HuH-7 (cell line): Measurements from ENCODE around the gene DHDDS.

Experiments
- DNase-seq: peaks from one replicate; pipeline ENCODE4 v3.0.0; 2011; ENCODE audit warnings: low spot score

The DHDDS gene

DNA sequence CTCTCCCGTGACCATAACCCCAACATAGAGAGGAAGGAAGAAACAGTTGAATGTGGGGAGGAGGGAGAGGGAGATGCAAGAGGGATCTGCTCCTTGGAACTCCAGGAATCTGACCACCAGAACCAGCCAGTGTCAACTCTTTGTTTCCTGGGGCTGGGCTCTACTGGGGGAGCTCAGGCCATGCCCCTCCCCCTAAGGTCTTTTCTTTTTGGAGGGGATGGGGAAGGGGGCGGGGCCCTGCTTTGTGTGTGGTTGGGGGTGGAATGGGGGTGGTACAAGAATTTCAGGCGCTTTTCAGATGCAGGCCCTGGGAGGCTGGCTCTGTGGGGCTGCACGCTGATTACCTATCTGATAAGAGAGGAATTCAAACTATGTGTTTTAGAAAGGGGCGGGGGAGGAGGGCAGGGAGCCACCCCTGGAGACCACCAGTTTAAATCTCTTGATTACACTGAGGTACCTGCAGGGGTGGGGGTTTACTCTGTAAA lies 13.2 kb upstream of the DHDDS start:
- DNase-seq: no peak

DNA sequence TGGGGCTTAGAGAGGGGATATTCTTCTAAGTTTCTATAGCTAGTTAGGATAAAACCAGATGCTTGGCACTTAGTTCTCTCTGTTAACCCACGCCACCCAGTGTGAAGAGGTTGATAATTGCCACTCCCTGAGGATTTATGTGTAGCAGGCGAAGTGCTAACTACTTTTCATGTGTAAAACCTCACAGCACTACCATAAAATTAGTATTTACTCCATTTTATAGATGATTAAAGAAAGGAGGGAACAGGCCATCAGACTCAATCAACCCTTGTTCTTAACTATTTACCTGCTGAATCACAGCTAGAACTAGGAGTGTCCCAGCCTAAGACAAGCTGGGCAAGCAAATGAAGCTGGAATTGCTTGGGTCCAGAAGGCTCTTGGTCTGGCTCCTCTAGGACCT lies 12.6 kb upstream of the DHDDS start:
- no peak for DNase-seq

DNA sequence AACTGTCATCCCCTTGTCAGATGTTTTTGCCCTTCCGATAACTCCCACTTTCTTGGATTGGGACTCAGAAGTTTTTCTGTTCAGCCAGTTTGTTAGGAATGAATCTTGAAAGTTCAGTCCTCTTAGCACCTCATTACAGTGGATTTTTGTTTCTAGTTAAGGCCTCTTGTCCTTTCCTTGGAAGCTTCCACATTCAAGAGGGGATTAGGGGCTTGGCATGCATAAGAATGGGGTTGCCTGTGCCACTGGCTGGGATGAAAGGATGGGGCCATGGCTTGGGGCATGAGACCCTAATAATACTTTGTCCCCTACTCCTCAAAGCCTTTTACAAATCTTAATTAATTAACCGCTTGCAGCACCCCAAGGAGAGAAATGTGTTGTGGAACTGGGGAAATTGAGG lies 2.4 kb upstream of the DHDDS start:
- no peak for DNase-seq

DNA sequence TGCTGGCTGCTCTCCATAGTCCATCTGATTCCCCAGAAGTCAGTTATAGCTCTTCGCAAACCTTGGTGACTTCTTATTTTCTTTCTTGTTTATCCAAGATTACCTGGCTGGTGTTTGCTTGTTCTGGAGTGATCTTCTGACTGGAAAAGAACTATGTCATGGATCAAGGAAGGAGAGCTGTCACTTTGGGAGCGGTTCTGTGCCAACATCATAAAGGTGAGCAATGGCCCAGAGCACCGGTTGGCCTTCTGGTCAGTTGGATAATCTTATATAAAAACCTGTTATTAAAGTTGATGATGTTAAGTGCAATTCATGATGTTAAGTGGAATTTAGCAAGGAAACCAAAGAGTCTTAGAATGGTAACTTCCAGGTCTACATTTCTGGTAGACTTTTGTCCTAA lies 672 bp downstream of the DHDDS start:
- DNase-seq: no peak

DNA sequence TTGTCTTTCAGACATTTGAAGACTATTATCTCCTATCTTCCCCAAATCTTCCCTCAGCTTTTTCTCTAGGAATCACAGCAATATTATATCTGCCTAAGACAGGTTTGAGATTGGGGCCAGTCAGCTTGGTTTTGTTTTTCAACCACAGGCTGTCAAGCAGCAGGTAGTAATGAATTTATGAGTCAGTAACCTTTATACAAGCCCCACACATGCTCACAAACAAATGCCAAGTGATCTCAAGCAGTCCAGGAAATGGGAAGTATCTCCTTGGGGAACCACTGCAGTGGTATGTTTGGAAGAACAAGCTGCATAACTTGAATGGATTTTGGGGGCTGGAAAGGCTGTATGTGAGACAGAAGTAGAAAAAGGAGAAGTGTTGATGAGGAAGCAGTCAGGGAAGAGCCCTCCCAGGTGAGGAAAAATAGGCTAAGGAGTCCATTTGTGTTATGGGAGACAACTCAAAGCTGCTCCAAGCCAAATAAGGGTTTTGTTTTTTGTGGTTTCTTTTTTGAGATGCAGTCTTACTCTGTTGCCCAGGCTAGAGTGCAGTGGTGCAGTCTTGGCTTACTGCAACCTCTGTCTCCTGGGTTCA lies 2.1 kb downstream of the DHDDS start:
- DNase-seq: no peak

DNA sequence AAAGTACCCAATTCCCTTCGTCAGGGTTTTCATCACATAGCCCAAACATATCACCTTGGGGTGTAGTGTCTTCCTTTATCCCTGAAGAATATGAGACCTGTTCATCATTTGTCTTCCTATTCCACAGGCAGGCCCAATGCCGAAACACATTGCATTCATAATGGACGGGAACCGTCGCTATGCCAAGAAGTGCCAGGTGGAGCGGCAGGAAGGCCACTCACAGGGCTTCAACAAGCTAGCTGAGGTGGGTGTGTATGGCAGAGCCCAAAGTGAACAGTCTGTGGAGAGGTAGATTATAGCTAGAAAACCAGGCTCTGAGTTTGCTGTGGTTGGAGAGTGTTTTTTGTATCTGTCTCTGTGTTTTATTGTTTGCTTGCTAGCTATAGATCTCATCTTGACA lies 5.9 kb downstream of the DHDDS start:
- no peak for DNase-seq

DNA sequence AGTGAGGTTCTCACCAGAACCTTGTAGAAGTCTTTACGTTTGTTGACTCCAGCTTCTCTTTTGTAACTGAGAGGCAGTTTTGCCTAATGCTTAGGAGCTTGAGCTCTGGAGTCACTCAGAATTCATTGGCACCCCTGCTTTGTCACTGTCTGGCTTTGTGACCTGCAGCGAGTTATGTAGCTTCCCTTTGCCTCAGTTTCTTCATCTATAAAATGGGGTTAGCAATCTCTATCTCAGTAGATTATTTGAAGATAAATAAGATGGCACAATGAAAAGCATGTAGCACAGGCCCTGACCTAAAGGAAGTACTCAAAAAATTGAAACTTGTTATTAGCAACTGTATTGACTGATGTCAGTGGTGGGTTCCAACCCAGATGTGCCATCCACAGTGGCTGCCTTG lies 8.1 kb downstream of the DHDDS start:
- no peak for DNase-seq

DNA sequence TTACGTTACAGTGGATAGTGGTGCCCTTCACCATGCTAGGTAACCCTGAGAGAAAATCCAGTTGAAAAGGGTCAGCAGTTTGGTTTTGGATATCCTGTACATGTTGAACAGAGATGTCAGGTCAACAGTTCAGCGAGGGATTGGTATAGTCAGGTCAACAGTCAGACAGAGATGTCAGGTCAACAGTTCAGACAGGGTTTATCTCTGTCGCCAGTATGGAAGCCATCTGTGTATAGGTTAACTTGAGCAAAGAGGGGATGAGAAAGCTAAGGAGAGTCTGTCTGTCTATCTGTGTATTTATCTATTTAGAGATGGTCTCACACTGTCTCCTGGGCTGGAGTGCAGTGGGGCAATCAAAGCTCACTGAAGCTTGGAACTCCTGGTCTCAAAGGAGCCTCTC lies 17.7 kb downstream of the DHDDS start:
- DNase-seq: no peak

DNA sequence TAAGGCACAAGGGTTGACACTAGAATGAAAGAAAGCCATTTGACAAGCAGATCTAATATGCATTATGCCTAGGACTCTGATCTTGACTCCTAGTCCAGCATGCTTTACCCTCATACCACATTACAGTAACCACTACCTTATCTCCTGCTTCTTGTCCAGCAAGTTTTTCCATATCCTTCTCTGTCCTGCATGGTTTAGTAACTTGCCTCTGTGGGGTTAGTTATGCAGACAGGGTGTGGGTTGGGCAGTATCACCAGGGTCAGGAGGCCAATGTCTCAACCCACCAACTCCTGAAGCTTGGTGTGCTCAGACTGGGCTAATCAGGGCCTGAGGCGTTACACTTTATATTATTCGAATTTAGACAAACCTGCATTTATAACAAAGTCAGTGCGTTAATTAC lies 18.8 kb downstream of the DHDDS start:
- no peak for DNase-seq

DNA sequence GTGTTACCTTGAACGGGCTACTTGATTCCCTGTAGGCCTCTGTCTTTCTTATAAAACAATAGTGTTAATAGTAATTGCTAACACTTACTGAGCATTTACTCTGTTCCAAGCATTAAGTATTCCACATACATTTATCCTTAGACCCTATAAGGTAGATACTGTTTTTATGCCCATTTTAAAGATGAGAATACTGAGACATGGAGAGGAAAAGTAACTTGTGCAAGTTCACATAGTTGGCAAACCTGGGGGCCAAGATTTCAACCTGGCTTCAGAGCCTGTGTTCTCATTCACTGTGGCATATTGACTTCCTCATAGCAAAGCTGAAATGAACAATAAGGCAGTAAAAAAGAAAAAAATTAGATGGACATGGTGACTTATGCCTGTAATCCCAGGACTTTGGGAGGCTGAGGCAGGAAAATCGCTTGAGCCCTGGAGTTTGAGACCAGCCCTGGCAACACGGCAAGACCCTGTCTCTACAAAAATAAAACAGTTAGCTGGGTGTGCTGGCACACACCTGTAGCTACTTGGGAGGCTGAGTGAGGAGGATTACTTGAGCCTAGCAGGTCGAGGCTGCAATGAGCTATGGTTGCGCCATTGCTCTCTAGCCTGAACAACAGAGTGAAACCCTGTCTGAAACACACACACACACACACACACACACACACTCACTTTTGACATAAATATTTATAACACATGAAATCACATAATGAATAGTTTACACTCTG lies 20.5 kb downstream of the DHDDS start:
- DNase-seq: no peak

DNA sequence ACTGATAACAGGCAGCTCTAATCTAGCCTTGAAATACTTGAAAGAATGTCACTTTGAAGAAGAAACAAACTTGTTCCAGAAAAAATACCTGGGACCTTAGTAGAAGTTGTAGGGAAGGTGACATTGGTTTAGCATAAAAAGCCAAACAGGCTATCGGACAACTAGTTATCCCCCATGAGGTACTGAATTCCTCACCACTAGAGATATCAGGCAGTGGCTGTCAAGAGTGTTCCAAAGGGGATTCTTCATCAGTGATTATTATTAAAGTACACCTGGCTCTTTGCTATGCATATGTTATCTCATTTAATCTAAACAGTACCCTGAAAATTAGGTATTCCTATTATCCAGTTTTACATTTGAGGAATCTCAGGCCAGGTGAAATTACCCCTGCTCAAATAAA lies 27.0 kb downstream of the DHDDS start:
- no peak for DNase-seq

DNA sequence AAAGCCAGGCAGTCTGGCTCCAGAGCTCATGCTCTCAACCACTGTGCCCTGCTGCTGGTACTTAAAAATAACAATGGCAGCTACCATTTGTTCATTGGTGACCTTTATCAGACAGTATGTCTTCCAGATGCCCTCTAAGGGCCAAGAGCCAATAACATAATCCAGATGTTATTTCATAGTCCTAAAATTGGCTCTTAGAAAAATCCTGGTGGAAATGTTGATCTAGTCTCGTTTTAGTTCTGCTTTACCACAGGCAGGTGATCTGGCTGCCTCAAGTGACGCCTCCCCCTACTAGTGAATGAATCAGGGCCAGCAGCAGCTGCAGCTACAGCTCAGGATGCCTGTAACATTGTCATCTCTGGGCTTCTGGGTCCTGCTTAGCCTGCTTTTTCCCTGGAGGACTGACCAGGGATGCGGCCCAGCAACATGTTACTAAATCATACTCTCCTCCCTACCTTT lies 27.5 kb downstream of the DHDDS start:
- no peak for DNase-seq

DNA sequence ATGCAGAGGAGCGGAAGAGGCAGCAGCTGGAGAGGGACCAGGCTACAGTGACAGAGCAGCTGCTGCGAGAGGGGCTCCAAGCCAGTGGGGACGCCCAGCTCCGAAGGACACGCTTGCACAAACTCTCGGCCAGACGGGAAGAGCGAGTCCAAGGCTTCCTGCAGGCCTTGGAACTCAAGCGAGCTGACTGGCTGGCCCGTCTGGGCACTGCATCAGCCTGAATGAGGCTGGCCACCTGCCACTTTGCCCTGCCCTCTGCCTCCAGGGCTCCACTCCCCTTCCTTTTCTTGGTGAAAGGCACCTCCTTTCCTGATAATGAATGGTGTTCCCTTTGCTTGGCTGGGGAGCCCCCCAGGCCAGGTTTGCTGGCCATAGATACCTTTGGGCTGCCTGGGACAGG lies 36.8 kb downstream of the DHDDS start:
- DNase-seq: no peak

DNA sequence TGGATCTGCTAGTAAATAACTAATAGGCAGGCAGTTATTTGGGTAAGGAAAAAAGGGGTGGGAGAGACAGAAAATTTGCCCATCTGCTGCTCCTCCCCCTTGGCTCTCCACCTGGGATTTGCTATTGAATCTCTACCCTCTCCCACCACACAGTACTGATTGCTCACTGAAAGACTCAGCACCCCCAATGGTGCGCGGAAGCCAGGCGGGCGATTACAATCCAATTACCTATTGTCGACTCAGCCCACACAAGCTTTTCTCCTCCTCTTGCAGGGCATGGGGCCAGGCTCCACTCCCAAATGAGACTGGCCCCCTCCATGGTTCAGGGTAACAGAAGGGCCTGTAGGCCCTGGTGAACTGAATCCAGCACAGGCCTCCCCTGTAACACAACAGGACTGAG lies 37.4 kb downstream of the DHDDS start:
- DNase-seq: no peak

DNA sequence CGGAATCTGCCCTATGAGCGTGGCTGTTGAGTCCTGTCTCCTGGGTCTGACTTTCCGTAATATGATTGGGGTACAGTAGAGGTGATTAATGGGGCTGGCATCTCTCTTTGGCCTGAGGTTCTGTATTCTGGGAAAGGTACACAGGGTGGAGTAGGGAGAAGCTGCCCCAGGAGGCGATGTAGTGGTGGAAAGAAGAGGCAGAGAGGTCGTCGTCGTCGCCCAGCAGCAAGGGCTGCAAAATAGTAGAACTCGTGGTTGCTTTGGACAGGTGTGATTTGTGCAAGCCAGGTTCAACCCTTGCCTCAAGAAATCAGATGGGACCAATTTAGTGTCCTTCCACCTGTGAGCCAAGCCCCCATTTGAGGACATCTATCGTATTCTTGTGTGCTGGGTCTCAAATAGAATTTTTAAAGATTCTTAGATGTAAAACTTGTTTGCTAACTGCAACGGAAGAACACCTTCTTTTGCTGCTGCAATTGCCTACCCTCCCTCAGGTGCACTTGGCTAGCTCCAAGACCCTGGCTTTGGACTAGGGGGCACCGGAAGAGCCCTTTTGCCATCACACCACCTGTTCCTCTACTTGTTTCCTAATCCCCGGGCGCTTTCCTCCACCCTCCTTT lies 38.9 kb downstream of the DHDDS start:
- no peak for DNase-seq

DNA sequence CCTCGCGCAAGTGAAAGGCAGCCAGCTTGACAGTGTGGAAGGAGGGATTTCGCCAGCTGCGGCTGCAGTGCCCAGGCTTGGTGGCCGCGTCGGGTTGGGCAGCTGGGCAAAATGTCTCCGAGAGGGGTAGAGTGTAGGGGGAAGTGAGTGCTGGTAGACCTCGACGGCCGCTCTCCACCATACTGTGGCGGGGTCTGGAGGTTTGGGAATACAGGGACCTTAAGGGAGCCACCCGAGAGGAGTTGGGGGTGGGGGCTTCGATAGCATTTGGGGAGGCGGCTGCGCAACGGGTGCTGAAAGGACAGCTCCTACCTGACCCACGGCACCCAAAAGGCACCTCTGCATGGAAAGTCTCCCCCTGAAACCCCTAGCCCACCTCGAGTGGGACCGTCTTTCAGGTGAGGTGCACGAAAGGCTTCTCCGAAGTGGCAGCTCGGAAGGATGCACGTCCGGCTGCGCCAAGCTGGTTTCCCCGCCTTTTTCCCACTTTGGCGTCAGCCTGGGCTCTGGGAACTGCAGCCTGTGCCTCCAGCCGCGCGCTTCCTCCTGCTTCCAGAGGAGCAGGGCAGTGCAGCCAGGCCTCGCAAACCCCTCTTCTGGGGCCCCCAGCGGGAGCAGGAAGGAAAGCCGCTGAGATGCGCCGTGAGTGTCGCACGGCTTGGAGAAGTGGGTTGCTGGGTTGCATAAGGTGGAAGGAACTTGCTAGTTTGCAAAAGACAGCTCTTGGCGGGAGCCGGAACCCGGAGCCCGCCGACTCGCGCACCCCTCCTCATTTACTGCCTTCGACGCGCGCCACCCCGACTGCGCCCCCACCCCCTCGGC lies 39.6 kb downstream of the DHDDS start:
- peak; percentile 44 for DNase-seq

DNA sequence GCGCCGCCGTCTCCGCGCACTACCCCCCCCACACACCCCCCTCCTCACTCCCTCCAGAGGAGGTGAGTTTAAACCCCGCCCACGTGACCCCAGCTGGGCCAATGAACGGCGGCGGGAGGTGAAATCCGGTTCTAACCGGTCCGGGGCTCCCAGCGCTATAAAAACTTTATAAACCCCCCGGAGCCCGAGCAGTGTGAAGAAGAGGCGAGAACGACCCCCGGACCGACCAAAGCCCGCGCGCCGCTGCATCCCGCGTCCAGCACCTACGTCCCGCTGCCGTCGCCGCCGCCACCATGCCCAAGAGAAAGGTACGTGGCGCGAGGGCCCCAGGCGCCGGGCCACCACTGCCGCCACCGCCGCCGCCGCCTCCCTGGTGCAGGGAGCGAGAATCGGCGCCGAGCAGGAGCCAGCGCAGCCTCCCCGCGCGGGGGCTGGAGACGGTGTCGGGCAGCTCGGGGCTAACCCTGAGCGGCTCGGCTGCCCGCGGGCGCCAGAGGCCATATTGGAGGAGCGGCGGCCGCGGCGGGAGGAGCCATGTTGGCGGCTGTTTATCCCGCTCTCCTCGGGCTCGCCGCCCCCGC lies 40.3 kb downstream of the DHDDS start, which contains the start of gene HMGN2:
TSS of gene HMGN2 (plus strand) at position 121 of the 581 bp plus-strand sequence. CDS start at position 294, 173 bp downstream.
- DNase-seq: peak; percentile 93

DNA sequence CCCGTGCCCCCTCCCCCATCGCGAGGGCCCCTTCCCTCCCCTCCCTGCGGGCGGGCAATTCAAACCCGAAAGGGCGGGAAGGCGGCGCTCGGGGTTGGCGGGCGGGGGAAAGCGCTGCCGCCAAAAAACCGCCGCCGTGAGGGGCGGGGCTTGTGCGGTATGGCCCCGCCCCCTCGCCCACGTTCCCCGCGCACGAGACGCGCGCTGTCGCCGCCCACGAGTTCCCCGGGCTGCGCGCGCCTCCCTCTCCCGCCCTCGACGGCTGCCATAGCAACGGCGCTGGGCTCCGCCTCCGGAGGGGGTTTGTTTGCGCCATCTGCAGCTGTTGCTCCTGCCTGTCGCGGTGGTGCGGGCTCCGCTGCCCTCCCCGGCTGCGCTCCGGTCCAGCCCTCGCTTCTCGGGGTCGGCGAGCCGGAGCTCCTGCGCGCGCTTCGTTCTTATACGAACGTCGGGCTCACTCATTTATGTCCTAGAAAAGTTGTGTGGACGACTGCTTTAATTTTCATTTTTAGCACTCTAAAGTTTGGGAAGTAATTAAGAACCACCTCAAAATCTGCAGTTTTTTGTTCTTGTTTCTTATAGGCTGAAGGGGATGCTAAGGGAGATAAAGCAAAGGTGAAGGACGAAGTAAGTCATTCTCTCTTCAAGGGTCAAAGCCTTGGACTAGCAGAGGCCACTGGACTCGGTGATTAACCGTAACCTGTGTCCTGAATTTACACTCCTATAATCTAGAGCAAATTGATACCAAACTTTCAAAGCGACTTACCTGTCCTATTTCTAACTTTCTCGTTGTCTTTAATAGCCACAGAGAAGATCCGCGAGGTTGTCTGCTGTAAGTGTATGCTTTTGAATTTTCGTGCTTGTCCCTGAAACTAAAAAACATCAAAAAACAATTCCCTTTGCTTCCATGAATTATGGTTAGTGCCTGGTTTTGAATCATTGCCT lies 41.1 kb downstream of the DHDDS start:
- peak; percentile 90 for DNase-seq

DNA sequence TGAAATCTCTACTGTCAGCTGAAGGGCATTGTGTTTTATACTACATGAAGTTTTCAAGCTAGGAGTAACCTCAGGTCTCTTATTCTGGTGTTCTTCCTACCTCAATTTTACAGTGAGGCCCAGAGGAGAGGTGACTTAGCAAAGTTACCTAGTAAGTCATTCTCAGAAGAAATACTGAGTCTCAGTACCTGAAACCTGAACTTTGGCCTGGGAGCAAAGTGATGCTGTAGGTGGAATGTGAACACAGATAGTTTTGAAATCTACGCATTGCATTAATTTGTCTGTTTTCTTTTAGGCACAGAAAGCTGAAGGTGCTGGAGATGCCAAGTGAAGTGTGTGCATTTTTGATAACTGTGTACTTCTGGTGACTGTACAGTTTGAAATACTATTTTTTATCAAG lies 42.7 kb downstream of the DHDDS start:
- DNase-seq: no peak

DNA sequence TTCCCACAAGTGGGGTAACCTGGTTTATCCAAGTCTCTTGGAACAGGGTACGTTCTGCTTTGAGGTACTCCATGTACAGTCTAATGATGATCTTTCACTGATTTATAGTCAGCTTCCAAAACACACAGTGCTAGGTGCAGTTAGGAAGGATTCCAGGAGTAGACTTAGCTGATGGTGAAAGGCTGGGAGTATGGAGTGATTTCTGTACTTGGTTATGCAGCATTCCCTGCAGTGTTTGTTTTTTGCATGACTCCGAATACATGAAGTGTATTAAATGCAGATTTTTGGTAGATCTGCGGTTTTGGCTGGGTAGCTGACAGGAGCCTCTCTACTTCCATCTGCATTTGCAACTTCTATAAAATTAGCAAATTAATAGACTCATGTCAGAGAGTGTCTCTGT lies 43.9 kb downstream of the DHDDS start:
- no peak for DNase-seq

DNA sequence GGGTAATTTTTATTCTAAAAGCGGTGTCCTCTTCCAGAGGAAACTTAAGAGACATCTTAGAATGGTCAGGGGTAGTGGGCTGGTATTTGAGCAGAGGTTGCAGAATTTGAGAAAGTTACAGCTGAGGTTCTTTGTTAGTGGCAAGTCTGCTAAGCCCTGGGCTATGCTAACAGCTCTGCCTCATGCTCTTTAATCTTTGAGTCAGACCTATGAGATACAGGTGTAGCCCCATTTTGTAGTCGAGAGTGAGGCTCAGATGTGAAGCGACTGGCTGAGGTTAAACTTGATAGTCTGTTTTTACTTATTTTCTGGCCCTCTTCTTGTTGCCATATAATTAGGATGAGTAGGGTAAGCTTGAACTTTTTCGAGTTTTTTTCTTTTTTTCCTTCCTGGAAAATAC lies 44.8 kb downstream of the DHDDS start:
- no peak for DNase-seq
